HS-27A (cell line): Measurements from ENCODE around the gene SIAE.
A peak's percentile ranks its signal among the peaks of the same experiment; 100 is the strongest.

Experiments used
- DNase-seq: peaks from one replicate; pipeline ENCODE4 v3.0.0-alpha.2; 2012; ENCODE audit warnings: low read depth, missing footprints

The SIAE gene, protein sequence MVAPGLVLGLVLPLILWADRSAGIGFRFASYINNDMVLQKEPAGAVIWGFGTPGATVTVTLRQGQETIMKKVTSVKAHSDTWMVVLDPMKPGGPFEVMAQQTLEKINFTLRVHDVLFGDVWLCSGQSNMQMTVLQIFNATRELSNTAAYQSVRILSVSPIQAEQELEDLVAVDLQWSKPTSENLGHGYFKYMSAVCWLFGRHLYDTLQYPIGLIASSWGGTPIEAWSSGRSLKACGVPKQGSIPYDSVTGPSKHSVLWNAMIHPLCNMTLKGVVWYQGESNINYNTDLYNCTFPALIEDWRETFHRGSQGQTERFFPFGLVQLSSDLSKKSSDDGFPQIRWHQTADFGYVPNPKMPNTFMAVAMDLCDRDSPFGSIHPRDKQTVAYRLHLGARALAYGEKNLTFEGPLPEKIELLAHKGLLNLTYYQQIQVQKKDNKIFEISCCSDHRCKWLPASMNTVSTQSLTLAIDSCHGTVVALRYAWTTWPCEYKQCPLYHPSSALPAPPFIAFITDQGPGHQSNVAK

DNA sequence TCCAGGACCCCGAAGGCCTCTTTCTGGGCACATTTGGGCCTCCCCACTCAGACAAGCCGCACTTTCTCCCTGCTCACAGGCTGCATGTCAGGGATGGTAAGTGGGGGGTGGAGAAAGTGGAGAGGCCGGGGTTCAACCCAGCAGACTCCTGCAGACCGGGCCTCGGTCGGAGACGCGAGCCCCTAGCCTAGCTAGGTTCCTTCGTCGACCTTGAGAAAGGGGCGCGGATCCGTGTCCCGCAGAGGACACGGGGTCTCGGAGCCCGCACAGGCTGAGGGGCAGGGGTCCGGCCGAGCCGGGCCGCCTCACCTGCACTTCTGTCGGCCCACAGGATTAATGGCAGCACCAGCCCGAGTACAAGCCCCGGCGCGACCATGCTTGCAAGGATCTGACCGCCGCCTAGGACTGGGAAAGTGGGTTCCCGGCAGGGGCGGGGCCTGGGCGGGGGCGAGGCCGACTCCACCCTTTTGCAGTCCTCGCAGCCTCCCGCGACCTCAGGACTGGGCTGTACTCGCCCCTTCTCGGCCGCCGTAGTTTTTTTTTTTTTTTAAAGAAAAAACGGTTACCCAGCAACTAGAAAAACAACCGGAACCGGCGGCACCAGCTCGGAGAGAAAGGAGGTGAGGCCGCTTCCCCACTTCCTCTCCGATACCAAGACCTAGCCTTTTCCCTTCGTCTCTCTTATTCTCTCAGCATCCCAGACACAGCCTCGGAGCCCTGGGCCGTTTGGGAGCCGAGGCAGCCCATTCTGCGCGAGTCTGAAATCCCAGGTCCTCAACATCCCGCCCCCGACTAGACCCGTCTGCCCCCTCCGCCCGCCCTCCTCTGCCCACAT lies at the start of gene SIAE, which contains the start of gene SPA17:
Gene SIAE, minus strand, starts transcription at position 407 of the 835 bp plus-strand sequence. Its CDS starts 31 bp downstream, at position 376.
Gene SPA17, plus strand, starts transcription at position 572 of the 835 bp plus-strand sequence. CDS start 1,361 bp downstream, outside the sequence.
- peak; percentile 41 for DNase-seq

DNA sequence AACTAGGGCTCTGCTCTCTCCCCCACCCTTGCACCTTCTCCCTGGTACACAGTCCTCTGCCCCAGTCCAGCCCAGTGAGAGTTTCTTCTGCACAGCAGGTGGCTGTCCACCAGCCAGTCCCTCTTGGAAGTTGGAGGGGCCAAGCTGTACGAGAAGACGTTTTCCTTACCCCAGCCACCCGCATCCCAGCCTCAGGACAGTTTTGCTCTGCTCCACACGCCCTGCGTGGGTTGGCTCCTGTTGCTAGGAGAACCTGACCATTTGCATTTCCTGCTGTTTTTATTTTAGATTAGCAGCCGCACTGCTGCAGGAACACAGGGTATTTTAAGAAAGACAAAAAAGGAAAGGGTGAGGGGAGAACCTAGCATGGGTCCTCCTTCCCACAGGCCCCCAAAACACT lies 48.6 kb upstream of the SIAE start:
- DNase-seq = no peak

DNA sequence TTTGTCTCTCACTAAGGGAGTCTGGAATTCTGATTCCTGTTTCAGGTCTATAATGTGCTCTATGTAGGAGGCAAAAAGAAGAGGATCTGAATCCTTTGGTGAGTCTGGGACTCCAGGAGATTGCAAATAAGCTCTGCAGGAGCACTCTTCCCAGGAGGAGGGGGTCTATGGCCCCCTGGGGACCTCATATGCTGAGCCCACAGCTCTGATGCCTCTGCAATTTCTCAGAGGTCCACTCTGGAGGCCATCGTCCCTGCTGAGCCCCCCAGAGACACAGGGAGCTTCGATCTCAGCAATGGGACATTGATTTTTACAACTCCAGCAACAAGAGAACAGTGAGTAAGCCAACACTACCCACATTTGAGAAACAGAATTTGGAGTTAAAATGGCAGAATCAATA lies 46.0 kb upstream of the SIAE start:
- no peak for DNase-seq

DNA sequence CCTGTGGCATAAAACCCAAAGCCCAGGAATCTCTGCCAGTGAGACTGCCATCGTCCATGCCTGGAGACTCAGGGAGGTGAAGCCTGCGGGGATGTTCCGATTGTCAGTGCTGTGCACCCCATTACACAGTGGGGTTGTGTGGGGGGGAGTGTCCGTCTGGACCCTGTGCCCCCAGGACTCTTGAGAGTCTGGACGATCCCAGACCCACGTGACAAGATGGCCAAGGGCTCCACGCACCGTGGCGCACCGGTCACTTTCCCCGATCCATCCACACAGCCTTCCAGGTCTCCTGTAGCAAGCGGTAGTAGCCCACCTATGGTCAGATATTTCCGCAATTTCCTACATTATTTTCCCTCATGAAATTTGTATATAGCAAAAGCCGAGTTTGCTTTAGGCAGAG lies 45.3 kb upstream of the SIAE start:
- DNase-seq = no peak

GRCh38 chr11:124717786-124718651 lies 44.5 kb upstream of the SIAE start:
- DNase-seq = no peak

- DNase-seq = no peak
Observed at GRCh38 chr11:124717421-124717785, 43.9 kb upstream of the SIAE start.

GRCh38 chr11:124716591-124716990 lies 43.1 kb upstream of the SIAE start:
- DNase-seq = no peak

- no peak for DNase-seq
Observed at GRCh38 chr11:124712392-124712791, 38.9 kb upstream of the SIAE start.

DNA sequence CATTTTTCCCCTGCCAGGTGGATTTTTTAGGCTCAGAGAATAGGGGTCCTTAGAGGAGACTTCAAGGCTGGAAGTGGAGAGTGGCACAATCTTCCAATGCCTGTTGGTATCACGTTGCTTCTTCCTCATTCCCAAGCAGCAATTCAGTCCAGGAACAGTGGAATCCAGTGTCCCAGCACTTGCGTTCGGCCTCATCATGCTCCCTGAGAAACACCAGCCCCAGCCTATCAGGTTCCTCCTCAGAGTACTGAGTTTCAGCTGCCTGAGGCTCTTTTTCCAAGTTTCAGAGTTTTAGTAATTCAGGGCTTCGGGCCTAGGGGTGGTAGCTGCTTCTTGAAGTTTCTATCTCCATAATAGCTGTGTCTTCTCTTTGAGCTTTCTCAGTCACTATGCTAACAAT lies 34.3 kb upstream of the SIAE start:
- DNase-seq = no peak

- no peak for DNase-seq
Observed at GRCh38 chr11:124700028-124700427, 26.5 kb upstream of the SIAE start.

GRCh38 chr11:124699547-124699946 lies 26.0 kb upstream of the SIAE start:
- no peak for DNase-seq

DNA sequence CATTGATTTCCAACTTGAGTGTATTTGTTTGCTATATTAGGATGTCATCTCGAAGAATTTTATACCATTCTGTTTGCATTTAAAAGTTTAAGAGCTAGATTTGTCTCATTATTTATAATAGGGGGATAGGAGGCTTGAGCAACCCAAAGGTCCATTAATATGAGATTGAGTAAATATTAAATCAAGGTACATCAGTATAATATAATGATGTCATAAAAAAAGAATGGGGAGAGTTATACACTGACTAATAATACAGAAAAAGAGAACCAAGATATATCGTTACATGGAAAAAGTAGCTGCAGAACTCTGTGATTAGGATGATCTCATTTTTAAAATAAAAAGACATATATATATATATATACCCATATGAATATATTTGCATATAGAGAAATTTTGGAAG lies 19.6 kb upstream of the SIAE start:
- DNase-seq = no peak

- DNase-seq = no peak
Observed at GRCh38 chr11:124682443-124682842, 8.9 kb upstream of the SIAE start.

DNA sequence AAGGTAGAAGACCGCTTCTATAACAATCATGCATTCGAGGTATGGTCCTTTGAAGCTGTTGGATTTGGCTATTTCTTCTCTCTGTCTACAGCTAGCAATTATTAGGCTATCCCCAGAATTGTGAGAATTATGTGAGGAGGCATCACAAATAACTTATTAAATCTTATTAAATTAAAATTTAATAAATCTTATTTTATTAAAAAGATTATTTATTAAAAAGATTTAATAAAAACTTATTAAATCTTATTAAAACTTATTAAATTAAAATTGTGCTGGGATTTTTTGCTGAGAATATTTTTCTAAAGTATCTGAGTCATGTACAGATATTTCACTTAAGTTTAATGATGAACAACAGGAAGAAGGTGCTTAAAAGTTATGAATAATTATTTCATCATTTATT lies 7.9 kb upstream of the SIAE start:
- no peak for DNase-seq

GRCh38 chr11:124678416-124678815 lies 4.9 kb upstream of the SIAE start:
- no peak for DNase-seq

GRCh38 chr11:124676386-124676785 lies 2.8 kb upstream of the SIAE start:
- no peak for DNase-seq

GRCh38 chr11:124674571-124674970 lies 1.0 kb upstream of the SIAE start:
- DNase-seq = no peak

DNA sequence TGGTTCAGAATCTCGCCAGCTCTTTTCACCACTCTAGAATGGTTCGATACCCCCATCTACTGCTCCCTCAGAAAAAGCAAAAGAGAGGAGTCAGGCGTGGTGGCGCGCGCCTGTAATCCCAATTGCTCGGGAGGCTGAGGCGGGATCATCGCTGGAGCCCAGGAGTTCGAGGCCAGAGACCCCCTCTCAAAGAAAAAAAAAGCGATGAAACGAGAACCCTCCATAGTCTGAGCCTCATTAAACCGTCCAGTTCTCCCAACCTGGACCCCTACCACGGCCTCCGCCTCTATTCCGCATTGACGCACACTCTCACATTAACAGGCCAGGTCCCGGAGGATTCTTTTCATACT lies 604 bp upstream of the SIAE start:
- DNase-seq = no peak

GRCh38 chr11:124672536-124673215 lies 863 bp downstream of the SIAE start:
- no peak for DNase-seq

GRCh38 chr11:124670732-124671131 lies 2.8 kb downstream of the SIAE start:
- DNase-seq = no peak

GRCh38 chr11:124669193-124669592 lies 4.3 kb downstream of the SIAE start:
- no peak for DNase-seq
